Esophagus squamous epithelium (tissue), 4 donors: ENCODE measurements around the gene MEIS3.
"Not testable (repeated sequence)": the region's sequence is repeated elsewhere in the genome, so short reads cannot be mapped to it uniquely, and the experiment has no call there.

Source experiments
- POLR2A ChIP-seq, 4 donors: fragments of 450-650 bp; IDR thresholded peaks; one replicate each; pipeline ENCODE4 v1.6.1; 2017; ENCODE audit warnings: antibody characterized with exemption in 4 of 4, mild to moderate bottlenecking in 4 of 4, moderate library complexity in 3 of 4
- TF ChIP-seq, protein P1 (sequence below), 6 experiments: fragments of 450-650 bp in 4 of 6; fragments of 200-600 bp in 2 of 6; sonication (generic) in 2 of 6; IDR thresholded peaks; one replicate each; pipeline ENCODE4 v1.5.1; 2016 to 2019; ENCODE audit warnings: antibody characterized with exemption in 6 of 6, mild to moderate bottlenecking in 4 of 6, moderate library complexity in 4 of 6

DNA sequence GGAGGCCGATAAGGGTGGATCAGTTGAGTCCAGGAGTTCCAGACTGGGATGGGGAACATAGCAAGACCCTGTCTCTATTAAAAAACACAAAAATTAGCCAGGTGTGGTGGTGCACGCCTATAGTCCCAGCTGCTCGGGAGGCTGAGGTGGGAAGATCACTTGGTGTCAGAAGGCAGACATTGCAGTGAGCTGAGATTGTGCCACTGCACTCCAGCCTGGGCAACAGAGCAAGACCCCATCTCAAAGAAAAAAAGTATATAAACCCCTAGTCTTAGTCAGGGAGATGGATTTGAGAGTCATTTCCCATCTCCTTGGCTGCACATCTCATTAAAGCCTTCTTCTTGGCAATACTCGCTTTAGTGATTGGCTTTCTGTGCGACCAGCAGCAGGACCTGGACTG, 35.4 kb downstream of the MEIS3 start:
- not testable (repeated sequence) for TF ChIP-seq POLR2A (IDR thresholded peaks at IDR 0.05)
- TF ChIP-seq, protein P1, sequence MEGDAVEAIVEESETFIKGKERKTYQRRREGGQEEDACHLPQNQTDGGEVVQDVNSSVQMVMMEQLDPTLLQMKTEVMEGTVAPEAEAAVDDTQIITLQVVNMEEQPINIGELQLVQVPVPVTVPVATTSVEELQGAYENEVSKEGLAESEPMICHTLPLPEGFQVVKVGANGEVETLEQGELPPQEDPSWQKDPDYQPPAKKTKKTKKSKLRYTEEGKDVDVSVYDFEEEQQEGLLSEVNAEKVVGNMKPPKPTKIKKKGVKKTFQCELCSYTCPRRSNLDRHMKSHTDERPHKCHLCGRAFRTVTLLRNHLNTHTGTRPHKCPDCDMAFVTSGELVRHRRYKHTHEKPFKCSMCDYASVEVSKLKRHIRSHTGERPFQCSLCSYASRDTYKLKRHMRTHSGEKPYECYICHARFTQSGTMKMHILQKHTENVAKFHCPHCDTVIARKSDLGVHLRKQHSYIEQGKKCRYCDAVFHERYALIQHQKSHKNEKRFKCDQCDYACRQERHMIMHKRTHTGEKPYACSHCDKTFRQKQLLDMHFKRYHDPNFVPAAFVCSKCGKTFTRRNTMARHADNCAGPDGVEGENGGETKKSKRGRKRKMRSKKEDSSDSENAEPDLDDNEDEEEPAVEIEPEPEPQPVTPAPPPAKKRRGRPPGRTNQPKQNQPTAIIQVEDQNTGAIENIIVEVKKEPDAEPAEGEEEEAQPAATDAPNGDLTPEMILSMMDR (IDR thresholded peaks at IDR 0.05) = not testable (repeated sequence)
